Suppressor macrophage treated with lipopolysaccharide for 4 hours (primary cell): ENCODE results near the gene XYLT1.
A peak's percentile ranks its signal among the peaks of the same experiment; 100 is the strongest.

Experiments used
- DNase-seq: peaks from one replicate; pipeline ENCODE4 v3.0.0-alpha.2; 2020

Gene XYLT1

DNA sequence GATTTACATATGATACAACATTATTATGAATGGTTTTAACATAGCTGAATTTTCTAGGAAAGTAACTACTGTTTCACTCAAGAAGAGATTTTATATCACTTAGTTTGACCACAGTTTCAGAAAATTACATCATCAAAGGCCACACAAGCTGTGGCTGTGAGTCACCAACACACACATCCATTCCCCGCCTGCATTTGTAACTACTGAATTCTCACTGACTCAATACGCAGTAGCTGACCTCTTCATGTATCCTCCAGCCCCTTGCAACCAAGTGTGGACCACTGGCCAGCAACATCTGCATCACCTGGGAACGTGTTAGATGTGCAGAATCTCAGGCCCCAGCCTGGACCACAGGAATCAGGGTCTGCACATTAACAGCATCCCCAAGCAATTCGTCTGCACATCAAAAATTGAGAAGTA, 197.6 kb downstream of the XYLT1 start:
- peak; percentile 90 for DNase-seq

DNA sequence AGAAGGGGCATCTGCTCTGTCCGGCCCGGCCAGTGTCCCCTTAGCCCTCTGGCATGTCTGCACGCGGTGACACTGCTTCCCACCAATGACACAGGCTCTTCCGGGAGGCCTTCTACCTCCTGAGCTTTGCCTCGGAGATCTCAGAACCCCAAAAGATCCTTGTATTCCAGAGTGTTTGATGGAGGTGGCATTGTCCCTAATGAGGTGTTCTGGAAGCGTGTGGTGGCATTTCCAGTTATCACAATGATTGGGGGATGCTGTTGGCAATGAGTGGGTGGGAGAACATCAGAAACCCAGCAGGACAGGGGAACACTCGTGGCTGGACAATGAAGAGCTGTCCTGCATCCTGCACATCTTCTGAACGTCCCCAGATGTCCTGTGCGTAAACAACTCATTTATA, 198.0 kb downstream of the XYLT1 start:
- DNase-seq = no peak

DNA sequence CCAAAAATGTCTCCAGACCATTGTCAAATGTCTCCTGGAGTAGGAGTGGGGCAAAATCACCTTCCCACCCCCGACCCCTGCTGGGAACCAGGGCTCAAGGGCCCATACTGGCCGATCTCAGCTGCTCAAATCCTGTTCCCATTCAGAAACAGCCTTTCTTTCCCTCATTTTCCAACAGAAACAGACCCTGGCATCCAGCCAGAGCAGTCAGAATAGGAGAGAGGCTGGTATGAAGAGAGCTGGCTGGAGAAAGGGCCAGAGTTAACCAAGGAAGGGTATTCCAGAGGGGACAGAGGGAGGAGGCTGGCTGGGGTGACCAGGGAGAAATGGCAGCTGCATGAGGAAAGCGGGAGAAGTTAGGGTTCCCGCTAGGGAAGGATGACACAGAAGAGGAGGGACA, 199.1 kb downstream of the XYLT1 start:
- no peak for DNase-seq

DNA sequence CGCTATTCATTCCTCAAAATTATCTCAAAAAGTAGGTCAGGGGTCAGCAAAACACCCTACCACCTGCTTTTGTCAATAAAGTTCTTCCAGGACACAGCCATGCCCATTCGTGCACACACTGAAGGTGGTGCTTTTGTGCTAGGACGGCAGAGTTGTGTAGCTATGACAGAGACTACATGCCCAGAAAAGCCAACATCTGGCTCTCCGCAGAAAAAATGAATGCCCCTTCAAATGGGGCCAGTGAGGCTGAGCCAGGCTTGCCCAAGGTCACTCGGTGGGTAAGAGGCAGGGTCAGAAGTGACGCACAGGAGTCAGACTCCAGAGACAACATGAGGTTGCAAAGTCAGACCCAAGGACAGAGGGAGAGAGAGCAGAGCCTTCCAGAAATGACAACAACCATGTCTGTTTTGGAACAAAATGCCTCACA, 200.1 kb downstream of the XYLT1 start:
- DNase-seq = no peak

DNA sequence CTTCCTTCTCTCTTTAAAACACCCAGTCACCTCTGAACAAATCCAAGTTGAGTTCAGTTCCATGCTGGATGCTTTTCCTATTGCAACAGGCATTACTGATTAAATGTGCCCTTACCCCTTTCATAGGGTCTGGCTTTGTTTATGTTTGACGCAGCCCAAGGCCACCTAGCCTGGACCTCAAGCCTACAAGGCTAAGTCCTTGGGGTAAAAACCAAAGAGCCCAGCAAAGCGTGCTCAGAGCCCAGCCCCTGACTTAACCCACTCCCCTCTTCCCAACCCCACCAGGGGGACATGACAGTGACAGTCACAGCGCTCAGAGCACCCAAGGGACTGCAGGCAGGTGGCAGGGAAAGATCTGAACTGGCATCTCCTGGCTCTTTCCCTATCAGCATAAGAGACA, 200.6 kb downstream of the XYLT1 start:
- DNase-seq = no peak

DNA sequence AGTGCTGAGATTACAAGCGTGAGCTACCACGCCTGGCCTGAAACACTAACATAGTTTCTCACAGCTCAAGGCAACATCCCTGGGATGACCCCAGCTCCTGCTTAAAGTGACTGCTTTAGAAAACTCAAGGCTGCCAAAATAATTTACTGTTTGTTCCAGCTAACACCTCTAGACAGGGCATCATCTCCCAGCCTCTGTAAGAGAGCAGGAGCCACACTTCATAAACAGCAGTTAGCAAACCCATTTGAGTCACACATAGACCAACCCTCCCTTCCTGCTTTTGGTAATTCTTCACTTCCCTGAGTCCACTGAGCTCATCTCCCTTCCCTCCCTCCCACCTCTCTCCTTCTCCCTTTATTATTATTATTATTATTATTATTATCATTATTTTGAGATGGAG, 201.3 kb downstream of the XYLT1 start:
- DNase-seq = peak; percentile 56

DNA sequence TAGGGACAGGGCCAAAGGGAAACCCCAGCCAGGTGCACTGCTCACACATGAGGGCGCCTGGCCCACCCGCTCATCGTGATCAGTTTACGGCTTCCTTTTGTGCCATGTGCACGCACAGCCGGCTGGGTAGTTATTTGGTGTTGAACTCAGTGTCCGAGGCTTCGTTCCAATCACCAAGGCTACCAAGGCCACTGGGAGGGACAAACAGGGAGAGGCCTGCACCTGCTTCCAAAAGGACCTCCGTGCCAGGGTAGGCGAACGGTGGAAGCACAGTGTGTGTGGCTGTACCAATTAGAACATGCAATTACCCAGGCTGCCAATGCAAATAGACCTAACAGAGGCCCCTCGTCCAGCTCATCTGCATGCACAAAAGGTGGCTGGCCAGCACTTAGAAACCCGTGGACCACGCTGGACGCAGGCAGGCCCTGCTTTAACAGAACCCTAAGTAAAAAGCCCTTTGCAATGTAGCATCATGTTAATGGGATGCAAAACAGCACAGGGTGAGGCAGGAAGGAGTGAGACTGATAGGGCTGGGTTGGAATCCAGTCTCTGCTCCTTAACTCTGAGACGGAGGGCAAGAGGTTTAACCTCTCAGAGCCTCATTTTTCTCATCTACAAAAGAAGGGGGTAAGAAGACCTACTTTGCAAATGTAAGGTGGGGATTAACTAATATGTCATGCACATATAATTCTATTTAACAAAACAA, 204.0 kb downstream of the XYLT1 start:
- DNase-seq = no peak

DNA sequence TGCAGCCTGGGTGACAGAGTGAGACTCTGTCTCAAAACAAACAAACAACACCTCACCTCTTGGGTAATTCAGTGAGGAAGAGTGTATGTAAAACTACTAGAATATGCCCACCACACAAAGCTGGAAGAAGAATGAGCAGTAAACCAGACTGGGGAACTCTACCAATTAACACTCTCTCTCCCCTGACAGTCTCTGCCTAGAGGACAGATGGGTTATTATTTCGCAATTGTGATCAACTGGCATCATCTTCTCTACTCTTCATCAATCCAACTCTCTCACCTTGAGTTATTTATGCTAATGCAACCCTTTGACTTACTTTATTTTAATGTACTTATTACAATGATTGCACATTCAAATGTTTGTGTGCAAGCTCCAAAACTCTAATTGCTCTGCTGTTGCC, 205.6 kb downstream of the XYLT1 start:
- DNase-seq = no peak

DNA sequence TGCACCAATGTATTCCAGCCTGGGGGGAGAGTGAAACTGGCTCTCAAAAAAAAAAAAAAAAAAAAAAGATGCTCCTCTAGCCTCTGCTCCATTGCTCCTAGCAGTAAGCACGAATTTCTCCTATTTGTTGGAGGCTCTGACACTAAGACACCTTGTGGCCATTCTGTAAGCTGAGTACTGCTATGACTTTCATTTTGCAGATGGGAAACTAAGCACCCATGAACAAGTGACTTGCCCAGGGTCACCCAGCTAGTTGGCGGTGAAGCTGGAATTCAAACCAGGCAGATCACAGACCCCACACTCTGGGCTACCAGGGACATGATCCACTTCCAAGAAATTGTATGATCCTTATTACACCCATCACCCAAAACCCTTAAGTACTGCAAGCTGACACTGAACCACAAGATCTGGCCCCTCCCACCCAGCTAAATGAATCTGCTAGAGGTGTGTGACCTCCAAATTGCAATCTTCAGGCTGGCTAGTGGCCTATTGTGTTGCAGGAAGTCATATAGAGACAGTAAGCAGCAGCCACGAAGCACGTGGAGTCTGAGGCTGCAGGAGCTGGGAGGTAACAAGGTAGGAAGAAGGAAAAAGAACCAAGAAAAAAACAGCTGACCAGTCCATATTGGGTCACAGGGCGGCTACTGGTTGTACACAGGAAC, 209.4 kb downstream of the XYLT1 start:
- no peak for DNase-seq

DNA sequence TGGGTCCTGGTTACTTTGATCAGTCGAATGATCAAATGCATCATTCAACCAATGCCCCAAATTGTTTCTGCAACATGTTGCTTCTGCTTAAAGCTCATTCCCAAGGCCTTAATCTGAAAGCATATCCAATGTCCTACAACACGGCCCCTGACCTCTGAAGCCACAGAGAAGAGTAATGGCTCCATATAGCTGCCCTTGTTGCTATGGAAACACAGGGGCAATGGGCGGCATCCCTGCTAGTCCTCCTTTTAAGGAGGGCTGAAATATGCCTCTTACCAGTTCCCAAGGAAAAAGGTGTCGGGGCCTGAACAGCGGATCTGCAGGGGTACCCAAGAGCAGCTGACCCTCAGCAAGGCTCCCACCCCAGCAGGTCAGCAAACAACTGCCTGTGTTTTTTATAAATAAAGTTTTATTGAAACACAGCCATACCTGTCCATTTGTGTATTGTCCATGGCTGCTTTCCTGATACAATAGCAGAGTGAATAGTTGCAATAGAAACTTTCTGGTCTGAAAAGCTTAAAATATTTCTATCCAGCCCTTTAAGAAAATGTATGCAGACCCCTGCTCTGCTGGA, 210.4 kb downstream of the XYLT1 start:
- no peak for DNase-seq

DNA sequence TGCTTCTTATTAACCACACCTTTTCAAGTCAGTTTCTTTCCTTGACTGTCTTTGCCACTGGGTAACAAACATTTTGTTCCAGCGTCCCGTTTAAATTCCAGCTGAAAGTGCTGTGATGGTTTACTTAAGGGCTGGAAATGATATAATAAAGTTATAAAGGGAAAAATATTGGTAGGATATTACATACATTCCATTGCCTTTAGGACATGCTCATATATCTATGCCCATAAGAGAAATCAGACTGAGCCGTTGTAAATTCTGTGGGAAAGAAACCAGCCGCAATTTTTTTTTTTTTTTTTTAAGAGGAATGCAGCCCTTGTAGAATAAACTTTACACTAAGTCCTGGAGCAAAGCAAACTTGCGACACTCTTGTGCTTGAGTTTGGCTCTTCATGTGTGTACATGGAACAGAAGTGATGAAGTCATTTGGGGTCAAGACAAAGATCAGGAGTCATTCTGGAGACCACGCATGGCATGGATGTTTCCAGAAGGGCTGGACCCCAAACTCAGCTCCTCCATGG, 210.9 kb downstream of the XYLT1 start:
- no peak for DNase-seq

DNA sequence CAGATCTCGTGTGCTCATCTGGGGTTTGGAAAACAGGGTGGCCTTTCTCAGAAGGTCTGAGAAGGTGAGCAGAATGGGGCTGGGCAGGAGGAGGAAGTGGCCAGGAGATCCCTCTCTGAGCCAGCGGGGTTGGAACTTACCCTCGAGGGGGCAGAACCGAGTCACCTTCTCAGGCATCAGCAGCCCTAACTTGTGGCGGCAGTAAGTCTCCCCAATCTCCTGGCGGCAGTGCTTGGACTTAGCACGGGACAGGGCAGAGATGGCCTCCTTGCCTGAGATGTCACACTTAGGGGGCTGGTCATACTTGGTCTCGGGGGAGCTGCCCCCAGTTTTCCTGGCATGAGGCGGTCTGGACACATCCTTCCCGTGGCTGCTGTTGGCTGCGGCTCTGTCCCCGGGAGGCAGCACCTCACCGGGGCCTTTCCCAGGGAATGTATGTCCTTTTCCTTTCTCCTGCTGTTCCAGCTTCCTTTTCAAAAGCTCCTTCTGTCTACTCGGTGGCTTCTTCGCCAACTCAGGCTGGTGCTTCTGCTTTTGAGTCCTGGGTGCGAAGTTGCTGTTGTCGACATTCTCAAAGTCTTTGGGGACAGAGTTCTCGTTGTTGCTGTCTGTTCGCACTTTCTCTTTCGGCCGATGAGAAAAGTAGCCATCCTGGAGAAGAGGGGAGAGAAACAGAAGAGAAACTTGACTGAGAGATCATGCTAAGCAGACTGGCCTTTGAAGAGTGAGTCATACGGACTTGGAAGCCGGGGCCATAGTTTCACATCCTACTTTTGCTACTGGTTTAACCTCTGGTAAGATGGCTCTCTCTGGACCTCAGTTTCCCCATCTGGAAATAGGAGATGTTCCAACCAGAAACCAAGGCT, 211.7 kb downstream of the XYLT1 start:
- peak; percentile 94 for DNase-seq

DNA sequence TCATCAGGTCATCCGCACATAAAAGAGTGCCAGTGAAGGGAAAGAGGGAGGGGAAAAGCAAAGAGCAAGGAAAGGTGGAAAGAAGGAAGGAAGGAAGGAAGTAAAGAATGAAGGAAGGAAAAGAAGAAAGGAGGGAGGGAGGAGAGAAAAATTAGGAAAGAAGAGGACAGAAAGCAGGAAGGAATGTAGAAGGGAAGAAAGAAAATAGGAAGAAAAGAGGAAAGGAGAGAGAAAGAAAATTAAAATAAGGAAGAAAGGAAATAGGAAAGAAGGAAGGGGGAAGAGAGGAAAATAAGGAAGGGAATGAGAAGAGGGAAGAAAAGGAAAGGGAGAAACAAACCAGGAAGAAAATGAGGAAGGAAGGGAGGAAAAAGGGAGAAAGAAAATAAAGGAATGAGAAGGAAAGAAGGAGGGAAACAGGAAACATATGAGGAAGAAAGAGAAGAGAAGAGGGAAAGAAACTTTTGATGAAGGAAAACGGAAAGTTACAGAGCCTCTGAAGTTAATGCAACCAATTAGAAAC, 212.6 kb downstream of the XYLT1 start:
- no peak for DNase-seq

DNA sequence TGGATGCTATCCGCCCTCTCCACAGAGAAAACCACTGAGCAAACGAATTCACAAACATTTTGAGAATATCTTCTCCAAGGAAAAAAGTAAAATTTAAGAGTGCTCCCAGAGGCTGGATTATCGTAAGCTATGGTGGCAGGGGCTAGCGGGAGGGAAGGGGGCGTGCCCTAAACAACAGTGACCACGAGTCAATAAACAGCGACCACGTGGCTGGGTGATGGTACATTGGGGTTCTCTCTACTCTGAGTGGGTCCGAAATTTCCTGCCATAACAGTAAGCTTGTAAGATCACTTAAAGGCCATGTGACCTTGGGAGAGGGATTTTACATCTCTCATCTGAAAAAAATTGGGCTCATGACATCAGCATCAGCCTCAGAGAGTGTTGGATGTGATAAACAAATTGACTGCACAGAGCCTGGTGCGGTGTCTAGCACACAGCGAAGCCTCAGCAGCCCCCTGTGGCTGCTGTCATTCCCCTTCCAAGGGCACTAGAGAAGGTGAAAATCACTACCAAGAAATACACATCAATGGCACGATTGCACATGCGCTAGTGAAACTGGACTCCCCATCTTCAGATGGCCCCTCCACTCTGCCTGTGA, 213.2 kb downstream of the XYLT1 start:
- no peak for DNase-seq

DNA sequence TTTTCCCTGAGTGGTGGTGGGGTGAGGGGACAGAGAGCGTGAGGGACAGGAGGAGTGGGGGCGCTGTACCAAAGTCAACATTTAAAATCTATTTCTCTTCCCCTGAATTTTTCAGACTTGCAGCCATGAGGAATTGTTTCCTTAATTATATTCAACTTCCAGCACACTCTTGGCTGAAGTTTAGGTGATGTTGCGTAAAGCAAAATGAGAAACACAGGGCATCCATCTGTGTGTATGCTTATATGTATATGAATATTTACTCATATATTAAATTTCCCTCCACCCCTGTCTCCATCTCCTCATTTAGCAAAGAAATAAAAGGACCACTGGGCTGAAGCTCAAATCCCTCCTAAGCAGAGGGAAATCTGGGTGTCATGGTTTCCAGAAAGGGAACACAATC, 218.1 kb downstream of the XYLT1 start:
- DNase-seq = no peak

DNA sequence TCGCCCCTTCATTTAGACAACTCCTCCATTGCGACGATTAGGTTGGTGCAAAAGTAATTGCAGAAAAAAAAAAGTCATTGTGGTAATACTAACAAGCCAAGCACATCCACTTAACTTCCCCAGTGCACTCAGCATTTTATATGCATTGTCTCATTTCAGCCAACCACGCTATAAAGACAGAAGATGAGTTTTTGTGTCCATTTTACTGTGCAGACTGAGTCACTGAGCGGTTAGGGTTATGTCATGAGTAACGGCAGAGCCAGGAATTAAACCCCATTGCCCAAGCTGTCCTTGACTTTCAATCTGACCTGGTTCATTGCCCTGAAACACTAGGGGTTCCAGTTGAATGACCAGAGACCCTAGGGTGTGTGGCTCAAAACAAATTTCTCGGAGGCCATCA, 218.7 kb downstream of the XYLT1 start:
- DNase-seq = peak; percentile 42

DNA sequence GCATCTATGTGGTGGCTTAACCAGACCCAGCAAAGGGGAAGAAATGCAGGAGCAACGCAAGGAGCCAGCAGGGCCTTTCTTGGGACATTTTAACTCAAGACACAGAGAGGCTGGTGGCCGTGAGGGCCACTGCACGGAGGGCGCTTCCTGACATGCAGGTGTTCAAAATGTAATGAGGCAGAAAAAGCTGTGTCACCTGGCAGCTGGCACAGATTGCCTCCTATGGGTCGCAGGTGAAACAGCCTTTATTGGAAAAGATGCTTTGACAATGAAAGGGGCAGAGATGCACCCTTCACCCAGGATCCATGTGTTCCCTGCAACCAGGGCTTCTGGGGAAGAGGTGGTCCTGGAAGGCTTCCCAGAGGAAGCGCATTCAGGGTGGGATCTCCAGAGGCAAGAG, 219.3 kb downstream of the XYLT1 start:
- no peak for DNase-seq

DNA sequence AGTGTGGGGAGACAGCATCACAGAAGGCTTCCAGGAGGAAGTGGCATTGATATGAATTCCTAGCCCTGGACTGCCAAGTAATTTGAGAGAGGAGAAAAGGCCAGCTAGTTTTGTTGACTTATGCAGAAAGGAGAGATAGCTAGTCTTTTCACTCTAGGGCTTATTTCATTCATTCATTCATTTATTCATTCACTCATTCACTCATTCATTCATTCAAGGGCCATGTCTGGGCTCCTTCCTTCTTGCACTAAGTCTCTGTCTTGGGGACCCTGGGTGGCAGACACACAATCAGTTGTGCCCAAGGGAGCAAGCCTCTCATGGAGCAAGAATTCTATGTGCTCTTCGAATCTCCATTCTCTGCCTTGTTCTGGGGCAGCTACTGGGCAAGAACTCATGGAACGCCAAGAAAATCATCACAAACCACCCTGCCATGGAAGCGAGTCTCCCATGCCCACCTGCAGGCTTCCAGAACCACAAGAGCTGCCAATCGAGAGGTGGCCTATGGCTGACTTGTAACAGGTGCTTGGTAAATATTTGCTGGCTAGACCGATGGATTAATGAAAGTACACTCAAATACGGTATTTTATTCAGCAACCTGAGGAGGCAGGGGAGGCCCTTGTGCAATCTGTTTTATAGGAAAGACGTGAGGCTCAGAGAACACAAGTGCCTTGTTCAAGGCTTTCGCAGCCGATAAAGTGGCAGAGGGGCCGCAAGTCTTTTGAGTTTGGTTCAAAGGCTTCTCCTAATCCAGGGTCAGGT, 223.6 kb downstream of the XYLT1 start:
- no peak for DNase-seq

DNA sequence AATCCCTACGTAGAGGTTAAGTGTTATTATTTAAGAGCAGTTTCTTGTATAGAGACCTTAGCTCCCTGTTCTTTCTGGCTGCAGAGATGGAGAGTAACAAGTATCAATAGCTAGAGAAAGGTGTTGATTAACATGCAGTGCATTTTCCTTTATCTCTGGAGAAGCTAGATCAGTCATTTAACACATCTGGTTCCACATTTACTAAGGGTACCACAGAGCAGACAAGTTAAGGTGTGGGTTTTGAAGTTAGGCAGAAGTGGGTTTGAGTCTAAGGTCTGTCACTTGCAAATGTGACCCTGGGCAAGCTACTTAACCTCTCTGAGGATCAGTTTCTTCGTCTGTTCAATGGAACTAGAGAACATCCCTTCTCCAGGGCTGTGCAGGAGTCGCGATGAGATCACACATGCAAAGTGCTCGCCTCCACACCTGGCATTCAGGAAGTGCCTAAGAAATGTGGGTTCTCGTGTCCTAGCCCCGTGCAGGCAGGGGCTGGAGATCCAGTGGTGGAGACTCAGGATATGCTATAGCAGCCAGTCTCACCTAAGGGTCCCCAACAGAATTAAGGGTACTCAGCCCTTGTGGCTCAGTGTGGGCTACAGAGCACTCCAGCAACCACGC, 224.4 kb downstream of the XYLT1 start:
- DNase-seq = no peak

DNA sequence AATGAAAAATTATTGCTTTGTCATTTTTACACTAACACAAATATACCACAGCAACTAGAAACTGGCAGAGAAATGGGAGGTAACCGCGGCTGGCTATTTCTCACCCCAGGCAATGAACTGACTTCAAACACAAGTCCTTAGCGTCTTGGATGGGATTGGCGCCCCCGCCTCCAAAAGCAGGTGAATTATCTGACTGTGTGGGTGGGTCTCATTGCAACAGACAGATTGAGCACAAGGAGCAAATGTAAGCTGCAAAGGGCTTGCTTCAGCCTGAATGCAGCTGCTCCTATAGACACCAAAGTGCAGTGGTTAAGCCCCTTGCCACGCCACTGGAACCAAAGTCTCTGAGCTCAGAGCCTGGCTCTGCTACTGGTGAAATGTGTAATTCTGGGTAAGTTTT, 225.0 kb downstream of the XYLT1 start:
- DNase-seq = no peak

DNA sequence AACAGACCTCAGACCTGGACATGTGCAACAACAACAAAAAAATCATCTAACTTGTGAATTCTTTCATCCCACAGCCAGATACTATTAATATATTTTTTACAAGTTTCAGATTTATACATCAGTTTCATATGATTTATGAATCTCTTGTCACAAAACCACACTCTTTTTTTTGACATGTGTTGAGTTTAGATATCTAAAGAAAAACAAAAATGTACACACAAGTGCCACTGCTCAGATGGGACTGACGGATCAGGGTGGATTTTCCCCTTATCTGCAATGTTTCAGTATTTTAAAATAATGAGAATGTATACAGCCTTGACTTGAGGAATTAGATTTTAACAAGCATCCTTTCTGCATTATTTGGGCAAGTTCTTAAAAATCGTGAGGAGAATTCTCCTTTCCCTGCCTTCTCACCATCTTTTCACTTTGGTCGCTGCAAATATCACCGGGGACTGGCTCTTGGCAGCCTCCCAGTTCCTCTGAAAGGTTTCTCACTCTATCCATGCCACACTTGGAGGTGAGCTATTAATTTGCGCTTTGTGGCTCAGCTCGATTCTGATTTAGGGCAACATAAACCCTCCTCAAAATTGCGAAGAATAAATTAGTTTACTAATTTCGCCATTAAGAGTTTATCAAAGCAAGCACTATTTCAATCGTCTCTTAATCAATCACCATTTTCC, 225.7 kb downstream of the XYLT1 start:
- no peak for DNase-seq
